ENCODE results near the gene PMEPA1.

Gene PMEPA1

GRCh38 chr20:57711311-57711712 is 1.5 kb upstream of the PMEPA1 start:
- DNase-seq, result no peak

- no peak for DNase-seq
Observed at GRCh38 chr20:57710841-57711240, 1.0 kb upstream of the PMEPA1 start.

GRCh38 chr20:57708694-57709673 is 831 bp downstream of the PMEPA1 start:
- DNase-seq, result peak; percentile 50

- DNase-seq, result no peak
Observed at GRCh38 chr20:57707849-57708693, 1.7 kb downstream of the PMEPA1 start.

GRCh38 chr20:57707320-57707719 is 2.5 kb downstream of the PMEPA1 start:
- DNase-seq, result no peak

- DNase-seq, result no peak
Observed at GRCh38 chr20:57705127-57705899, 4.5 kb downstream of the PMEPA1 start.

- no peak for DNase-seq
Observed at GRCh38 chr20:57704245-57704644, 5.6 kb downstream of the PMEPA1 start.

GRCh38 chr20:57703013-57703412 is 6.8 kb downstream of the PMEPA1 start:
- no peak for DNase-seq

GRCh38 chr20:57702521-57702920 is 7.3 kb downstream of the PMEPA1 start:
- no peak for DNase-seq

- no peak for DNase-seq
Observed at GRCh38 chr20:57702091-57702490, 7.7 kb downstream of the PMEPA1 start.

GRCh38 chr20:57701651-57702050 is 8.2 kb downstream of the PMEPA1 start:
- no peak for DNase-seq

GRCh38 chr20:57701090-57701489 is 8.7 kb downstream of the PMEPA1 start:
- no peak for DNase-seq

- DNase-seq, result no peak
Observed at GRCh38 chr20:57699395-57699794, 10.4 kb downstream of the PMEPA1 start.

- no peak for DNase-seq
Observed at GRCh38 chr20:57698867-57699275, 10.9 kb downstream of the PMEPA1 start.

- DNase-seq, result no peak
Observed at GRCh38 chr20:57698116-57698866, 11.5 kb downstream of the PMEPA1 start.

- no peak for DNase-seq
Observed at GRCh38 chr20:57697543-57697942, 12.3 kb downstream of the PMEPA1 start.

- DNase-seq, result no peak
Observed at GRCh38 chr20:57696401-57696961, 13.3 kb downstream of the PMEPA1 start.

GRCh38 chr20:57695940-57696339 is 13.9 kb downstream of the PMEPA1 start:
- DNase-seq, result no peak

- DNase-seq, result no peak
Observed at GRCh38 chr20:57695012-57695411, 14.8 kb downstream of the PMEPA1 start.

- DNase-seq, result no peak
Observed at GRCh38 chr20:57694481-57694880, 15.3 kb downstream of the PMEPA1 start.

GRCh38 chr20:57693670-57694329 is 16.0 kb downstream of the PMEPA1 start:
- DNase-seq, result no peak

Data from effector CD4-positive, alpha-beta T cell (primary cell).